ENCODE data around the gene EPDR1. TPM values are rescaled to one million over a fixed set of nuclear protein-coding genes. Genes with fewer than 3 reads are reported as not detected.

Gene EPDR1
- polyA plus RNA-seq, 1 donor (not counting 4 experiments of a cell fraction or from before 2014, with no cell fraction given), result not detected

DNA sequence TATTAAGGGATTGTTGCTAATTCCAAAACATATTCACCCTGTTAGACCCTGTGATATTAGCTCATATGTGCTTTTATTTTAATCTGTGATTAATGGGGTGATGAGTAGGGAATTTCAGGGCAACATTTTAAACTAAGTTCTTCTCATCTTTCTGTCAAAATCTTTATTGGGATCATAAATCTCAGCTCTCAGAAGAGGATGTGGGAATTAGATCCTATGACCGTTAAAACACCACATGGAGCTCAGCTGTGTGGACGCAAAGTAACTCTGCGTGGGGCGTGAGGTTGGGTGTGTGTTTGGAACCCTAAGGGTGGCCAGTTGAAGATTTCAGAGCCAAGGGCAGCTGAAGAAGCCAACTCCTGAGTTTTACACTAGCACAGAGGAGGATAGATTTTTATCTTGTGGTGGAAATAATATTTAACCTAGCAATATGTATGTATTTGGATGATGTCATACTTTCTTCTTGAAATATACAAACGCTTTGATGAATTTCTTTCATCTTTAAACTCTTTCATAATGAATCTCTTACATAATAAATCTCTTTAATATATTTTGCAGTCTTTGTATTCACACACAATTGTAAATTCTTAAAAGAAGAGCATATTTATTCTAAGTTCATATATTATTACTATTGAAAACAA, 64.4 kb downstream of the EPDR1 start:
- Histone ChIP-seq H4K20me1 (ENCODE audit: control insufficient read depth, extremely low read depth, insufficient read depth, low read length) (no peaks in the 10 kb centered on the region), H3K27ac (ENCODE audit: control insufficient read depth, insufficient read depth, low read length) (no peak overlapping the region), H3K4me1 (ENCODE audit: control insufficient read depth, extremely low read depth, insufficient read depth, low read length) (no peaks in the 10 kb centered on the region), H2AFZ (ENCODE audit: control insufficient read depth, low read length) (no peak overlapping the region), H3K79me2 (ENCODE audit: control insufficient read depth, insufficient read depth, low read length) (no peaks in the 10 kb centered on the region), H3K4me3 (ENCODE audit: control insufficient read depth in 2 of 3, extremely low read depth in 1 of 3, insufficient read depth in 2 of 3, low read depth in 1 of 3, low read length in 3 of 3) (no peak overlapping the region), H3K9ac (ENCODE audit: control insufficient read depth, extremely low read depth, insufficient read depth, low read length) (no peak overlapping the region), H3K9me3 (ENCODE audit: control insufficient read depth, low read depth, low read length) (no peaks in the 10 kb centered on the region), H3K9me1 (ENCODE audit: control insufficient read depth, extremely low read depth, insufficient read depth, low read length) (no peaks in the 10 kb centered on the region), H3K4me2 (ENCODE audit: control insufficient read depth, extremely low read depth, insufficient read depth, low read depth, low read length) (no peak overlapping the region), H3K36me3 (ENCODE audit: control insufficient read depth in 2 of 2, extremely low read depth in 1 of 2, insufficient read depth in 2 of 2, low read length in 2 of 2) (no peaks in the 10 kb centered on the region), H3K27me3 (ENCODE audit: control insufficient read depth, extremely low read depth, insufficient read depth, low read length) (no peaks in the 10 kb centered on the region)
- DNase-seq (ENCODE audit: low read depth, low spot score) (no peak), FAIRE-seq (no peak)
- TF ChIP-seq, protein P1, sequence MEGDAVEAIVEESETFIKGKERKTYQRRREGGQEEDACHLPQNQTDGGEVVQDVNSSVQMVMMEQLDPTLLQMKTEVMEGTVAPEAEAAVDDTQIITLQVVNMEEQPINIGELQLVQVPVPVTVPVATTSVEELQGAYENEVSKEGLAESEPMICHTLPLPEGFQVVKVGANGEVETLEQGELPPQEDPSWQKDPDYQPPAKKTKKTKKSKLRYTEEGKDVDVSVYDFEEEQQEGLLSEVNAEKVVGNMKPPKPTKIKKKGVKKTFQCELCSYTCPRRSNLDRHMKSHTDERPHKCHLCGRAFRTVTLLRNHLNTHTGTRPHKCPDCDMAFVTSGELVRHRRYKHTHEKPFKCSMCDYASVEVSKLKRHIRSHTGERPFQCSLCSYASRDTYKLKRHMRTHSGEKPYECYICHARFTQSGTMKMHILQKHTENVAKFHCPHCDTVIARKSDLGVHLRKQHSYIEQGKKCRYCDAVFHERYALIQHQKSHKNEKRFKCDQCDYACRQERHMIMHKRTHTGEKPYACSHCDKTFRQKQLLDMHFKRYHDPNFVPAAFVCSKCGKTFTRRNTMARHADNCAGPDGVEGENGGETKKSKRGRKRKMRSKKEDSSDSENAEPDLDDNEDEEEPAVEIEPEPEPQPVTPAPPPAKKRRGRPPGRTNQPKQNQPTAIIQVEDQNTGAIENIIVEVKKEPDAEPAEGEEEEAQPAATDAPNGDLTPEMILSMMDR (optimal IDR thresholded peaks at IDR 0.05 in 1 of 3, IDR thresholded peaks at IDR 0.05 in 1 of 3, conservative IDR thresholded peaks at IDR 0.05 in 1 of 3; ENCODE audit: extremely low read depth in 1 of 3, insufficient read depth in 2 of 3, low read length in 3 of 3), result no peak
- no peak for TF ChIP-seq EZH2 (IDR thresholded peaks at IDR 0.05; ENCODE audit: low read length)
- dilution Hi-C loops (cut with MboI; ENCODE audit: extremely low pct_ligation_motif_present, low sequenced_read_pairs), result no loop called here

GRCh38 chr7:37986908-37987330, 66.5 kb downstream of the EPDR1 start:
- Histone ChIP-seq H3K36me3 (ENCODE audit: control insufficient read depth in 2 of 2, extremely low read depth in 1 of 2, insufficient read depth in 2 of 2, low read length in 2 of 2) (no peaks in the 10 kb centered on the region), H3K4me1 (ENCODE audit: control insufficient read depth, extremely low read depth, insufficient read depth, low read length) (no peaks in the 10 kb centered on the region), H4K20me1 (ENCODE audit: control insufficient read depth, extremely low read depth, insufficient read depth, low read length) (no peaks in the 10 kb centered on the region), H3K27ac (ENCODE audit: control insufficient read depth, insufficient read depth, low read length) (no peak overlapping the region), H3K4me3 (ENCODE audit: control insufficient read depth in 2 of 3, extremely low read depth in 1 of 3, insufficient read depth in 2 of 3, low read depth in 1 of 3, low read length in 3 of 3) (no peak overlapping the region), H3K4me2 (ENCODE audit: control insufficient read depth, extremely low read depth, insufficient read depth, low read depth, low read length) (no peak overlapping the region), H3K9me3 (ENCODE audit: control insufficient read depth, low read depth, low read length) (no peaks in the 10 kb centered on the region), H3K9me1 (ENCODE audit: control insufficient read depth, extremely low read depth, insufficient read depth, low read length) (no peaks in the 10 kb centered on the region), H3K27me3 (ENCODE audit: control insufficient read depth, extremely low read depth, insufficient read depth, low read length) (no peaks in the 10 kb centered on the region), H3K79me2 (ENCODE audit: control insufficient read depth, insufficient read depth, low read length) (no peaks in the 10 kb centered on the region), H3K9ac (ENCODE audit: control insufficient read depth, extremely low read depth, insufficient read depth, low read length) (no peak overlapping the region), H2AFZ (ENCODE audit: control insufficient read depth, low read length) (no peak overlapping the region)
- no peak for TF ChIP-seq EZH2 (IDR thresholded peaks at IDR 0.05; ENCODE audit: low read length)
- TF ChIP-seq, protein P1 (optimal IDR thresholded peaks at IDR 0.05 in 1 of 3, IDR thresholded peaks at IDR 0.05 in 1 of 3, conservative IDR thresholded peaks at IDR 0.05 in 1 of 3; ENCODE audit: extremely low read depth in 1 of 3, insufficient read depth in 2 of 3, low read length in 3 of 3), result no peak
- DNase-seq (ENCODE audit: low read depth, low spot score) (no peak), FAIRE-seq (no peak)
- dilution Hi-C loops (cut with MboI; ENCODE audit: extremely low pct_ligation_motif_present, low sequenced_read_pairs), result no loop called here
